GM18505 (cell line): Measurements from ENCODE around the gene ADGRG7.

Experiments
- ATAC-seq: cut with Tn5 transposase; IDR thresholded peaks from one replicate; pipeline ENCODE4 v1.9.1; 2021; ENCODE audit not compliant: unreplicated experiment
- POLR2A ChIP-seq: IDR thresholded peaks from 4 replicates; pipeline ENCODE4 v1.6.1; 2011; ENCODE audit warnings: borderline replicate concordance; ENCODE audit not compliant: insufficient read depth, insufficient read length; ENCODE audit errors: extremely low read depth

ADGRG7 gene

GRCh38 chr3:100737334-100737733 lies 127.9 kb downstream of the ADGRG7 start:
- no peak for TF ChIP-seq POLR2A
- ATAC-seq = no peak

DNA sequence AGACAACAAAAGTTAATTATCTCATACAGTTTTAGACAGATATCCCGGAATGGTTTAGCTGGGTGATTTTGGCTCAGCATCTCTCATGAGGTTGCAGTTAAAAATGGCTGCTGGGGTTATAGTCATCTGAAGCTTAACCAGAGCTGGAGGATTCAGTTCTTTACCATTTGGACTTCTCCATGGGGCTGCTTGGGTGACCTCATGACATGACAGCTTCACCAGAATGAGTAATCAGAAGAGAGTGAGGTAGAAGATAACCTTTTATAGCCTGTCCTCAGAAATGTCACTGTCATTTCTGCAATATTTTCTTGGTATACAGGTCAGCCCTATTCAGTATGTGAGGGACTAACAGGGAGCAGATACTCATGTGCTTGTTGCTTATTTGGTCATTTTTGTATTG lies 130.8 kb downstream of the ADGRG7 start:
- no peak for TF ChIP-seq POLR2A
- no peak for ATAC-seq

DNA sequence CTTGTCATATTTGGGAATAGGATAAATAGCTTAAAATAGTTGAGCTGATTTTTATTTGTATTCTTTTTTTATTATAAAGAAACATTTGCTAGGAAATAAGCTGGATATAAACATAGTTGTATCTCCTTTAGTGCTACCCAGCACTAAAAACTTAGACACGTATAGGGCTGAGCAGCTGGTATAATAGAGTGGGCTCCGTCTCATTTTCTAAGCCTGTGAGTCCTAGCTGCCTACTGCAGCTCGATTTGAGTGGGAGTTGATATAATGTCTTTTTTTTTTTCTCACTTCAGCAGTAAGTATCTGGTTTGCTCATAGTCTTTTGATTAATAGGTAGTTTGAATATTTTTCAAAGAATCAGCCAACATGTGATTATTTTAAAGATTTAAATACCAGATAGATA lies 134.1 kb downstream of the ADGRG7 start:
- no peak for ATAC-seq
- TF ChIP-seq POLR2A = no peak

- ATAC-seq = no peak
- TF ChIP-seq POLR2A = no peak
These were observed 135.3 kb downstream of the ADGRG7 start for GRCh38 chr3:100744671-100745070.
